Esophagus squamous epithelium (tissue), 4 donors: Measurements from ENCODE around the gene PGGHG.

ENCODE experiments used
- POLR2A ChIP-seq, 4 donors: fragments of 450-650 bp; IDR thresholded peaks; one replicate each; pipeline ENCODE4 v1.6.1; 2017; ENCODE audit warnings: antibody characterized with exemption in 4 of 4, mild to moderate bottlenecking in 4 of 4, moderate library complexity in 3 of 4
- TF ChIP-seq, protein P1 (sequence below), 6 experiments: fragments of 450-650 bp in 4 of 6; fragments of 200-600 bp in 2 of 6; sonication (generic) in 2 of 6; IDR thresholded peaks; one replicate each; pipeline ENCODE4 v1.5.1; 2016 to 2019; ENCODE audit warnings: antibody characterized with exemption in 6 of 6, mild to moderate bottlenecking in 4 of 6, moderate library complexity in 4 of 6

DNA sequence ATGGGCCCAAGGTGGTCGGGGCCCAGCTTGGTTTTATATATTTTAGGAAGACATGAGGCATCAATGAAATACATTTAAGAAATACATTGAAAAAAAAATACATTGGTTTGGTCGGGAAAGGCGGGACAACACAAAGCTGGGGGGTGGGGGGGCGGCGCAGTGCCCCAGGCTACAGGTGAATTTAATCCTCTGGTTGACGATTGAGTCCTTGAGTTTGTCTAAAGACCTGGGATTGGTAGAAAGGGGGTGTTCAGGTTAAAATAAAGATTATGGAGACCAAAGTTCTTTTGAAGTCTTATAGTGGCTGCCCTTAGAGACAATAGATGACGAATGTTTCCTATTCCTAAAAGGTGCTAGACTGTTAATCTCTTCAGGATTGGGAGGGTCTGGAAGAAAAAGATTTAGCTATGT is 28.0 kb downstream of the PGGHG start:
- TF ChIP-seq, protein P1, sequence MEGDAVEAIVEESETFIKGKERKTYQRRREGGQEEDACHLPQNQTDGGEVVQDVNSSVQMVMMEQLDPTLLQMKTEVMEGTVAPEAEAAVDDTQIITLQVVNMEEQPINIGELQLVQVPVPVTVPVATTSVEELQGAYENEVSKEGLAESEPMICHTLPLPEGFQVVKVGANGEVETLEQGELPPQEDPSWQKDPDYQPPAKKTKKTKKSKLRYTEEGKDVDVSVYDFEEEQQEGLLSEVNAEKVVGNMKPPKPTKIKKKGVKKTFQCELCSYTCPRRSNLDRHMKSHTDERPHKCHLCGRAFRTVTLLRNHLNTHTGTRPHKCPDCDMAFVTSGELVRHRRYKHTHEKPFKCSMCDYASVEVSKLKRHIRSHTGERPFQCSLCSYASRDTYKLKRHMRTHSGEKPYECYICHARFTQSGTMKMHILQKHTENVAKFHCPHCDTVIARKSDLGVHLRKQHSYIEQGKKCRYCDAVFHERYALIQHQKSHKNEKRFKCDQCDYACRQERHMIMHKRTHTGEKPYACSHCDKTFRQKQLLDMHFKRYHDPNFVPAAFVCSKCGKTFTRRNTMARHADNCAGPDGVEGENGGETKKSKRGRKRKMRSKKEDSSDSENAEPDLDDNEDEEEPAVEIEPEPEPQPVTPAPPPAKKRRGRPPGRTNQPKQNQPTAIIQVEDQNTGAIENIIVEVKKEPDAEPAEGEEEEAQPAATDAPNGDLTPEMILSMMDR (IDR thresholded peaks at IDR 0.05), result no peak
- no peak for TF ChIP-seq POLR2A (IDR thresholded peaks at IDR 0.05)
